ENCODE data around the gene PDRG1.
"Not testable (repeated sequence)": the region's sequence is repeated elsewhere in the genome, so short reads cannot be mapped to it uniquely, and the experiment has no call there.

PDRG1 gene

GRCh38 chr20:31925631-31926030 lies 26.2 kb downstream of the PDRG1 start:
- no peak for DNase-seq

GRCh38 chr20:31924561-31924960 lies 27.3 kb downstream of the PDRG1 start:
- DNase-seq, result no peak

GRCh38 chr20:31923388-31924331 lies 28.2 kb downstream of the PDRG1 start:
- DNase-seq, result no peak

GRCh38 chr20:31922588-31922987 lies 29.3 kb downstream of the PDRG1 start:
- DNase-seq, result no peak

GRCh38 chr20:31922181-31922580 lies 29.7 kb downstream of the PDRG1 start:
- DNase-seq, result no peak

- not testable (repeated sequence) for DNase-seq
These were observed 30.4 kb downstream of the PDRG1 start for GRCh38 chr20:31921480-31921879.

- DNase-seq, result no peak
These were observed 31.5 kb downstream of the PDRG1 start for GRCh38 chr20:31920275-31920855.

GRCh38 chr20:31919410-31920155 lies 32.3 kb downstream of the PDRG1 start:
- no peak for DNase-seq

- no peak for DNase-seq
These were observed 33.3 kb downstream of the PDRG1 start for GRCh38 chr20:31918466-31919105.

GRCh38 chr20:31917962-31918412 lies 33.9 kb downstream of the PDRG1 start:
- not testable (repeated sequence) for DNase-seq

GRCh38 chr20:31916708-31917107 lies 35.1 kb downstream of the PDRG1 start:
- DNase-seq, result no peak

- DNase-seq, result no peak
These were observed 36.2 kb downstream of the PDRG1 start for GRCh38 chr20:31915491-31916280.

GRCh38 chr20:31914170-31914569 lies 37.7 kb downstream of the PDRG1 start:
- DNase-seq, result no peak

- DNase-seq, result no peak
These were observed 38.3 kb downstream of the PDRG1 start for GRCh38 chr20:31913431-31914157.

- no peak for DNase-seq
These were observed 41.6 kb downstream of the PDRG1 start for GRCh38 chr20:31910071-31910803.

- no peak for DNase-seq
These were observed 42.4 kb downstream of the PDRG1 start for GRCh38 chr20:31909253-31910070.

GRCh38 chr20:31908424-31908823 lies 43.4 kb downstream of the PDRG1 start:
- DNase-seq, result no peak

GRCh38 chr20:31908016-31908415 lies 43.8 kb downstream of the PDRG1 start:
- no peak for DNase-seq

- no peak for DNase-seq
These were observed 44.8 kb downstream of the PDRG1 start for GRCh38 chr20:31907046-31907445.

- DNase-seq, result no peak
These were observed 45.8 kb downstream of the PDRG1 start for GRCh38 chr20:31906001-31906400.
